HUES64 (cell line): ENCODE results near the gene GRHPR.
"Not testable (repeated sequence)": the region's sequence is repeated elsewhere in the genome, so short reads cannot be mapped to it uniquely, and the experiment has no call there.

Experiments used
- H3K27ac ChIP-seq: 2 replicates; pipeline ENCODE4 v1.7.0; 2013; ENCODE audit warnings: low read depth, low read length, inconsistent platforms
- H3K27me3 ChIP-seq: 2 replicates; pipeline ENCODE4 v1.6.1; 2013; ENCODE audit warnings: mild to moderate bottlenecking, low read length; ENCODE audit not compliant: insufficient read depth
- H3K36me3 ChIP-seq: 2 replicates; pipeline ENCODE4 v1.6.1; 2013; ENCODE audit warnings: mild to moderate bottlenecking, low read length; ENCODE audit not compliant: insufficient read depth
- H3K4me1 ChIP-seq: 2 replicates; pipeline ENCODE4 v1.6.1; 2013; ENCODE audit warnings: mild to moderate bottlenecking, low read length, moderate library complexity; ENCODE audit not compliant: insufficient read depth
- H3K4me3 ChIP-seq: 2 replicates; pipeline ENCODE4 v1.5.1; 2013; ENCODE audit warnings: mild to moderate bottlenecking, low read length, moderate library complexity
- H3K9ac ChIP-seq: 2 replicates; pipeline ENCODE4 v1.6.1; 2013; ENCODE audit warnings: mild to moderate bottlenecking, low read depth, low read length
- H3K9me3 ChIP-seq: 2 replicates; pipeline ENCODE4 v1.6.1; 2013; ENCODE audit warnings: low read depth, low read length; ENCODE audit not compliant: insufficient read depth
- WGBS: fragments of 150-250, 120-280 bp; methylation state at CpG from one replicate; pipeline ENCODE4 v1.1.7; 2013; ENCODE audit warnings: missing lambda C conversion rate; 5-methylcytosine and 5-hydroxymethylcytosine counted together

Gene GRHPR

GRCh38 chr9:37452611-37453010 lies 30.1 kb downstream of the GRHPR start:
- no peaks in the 10 kb centered on the region for H3K27me3 ChIP-seq
- H3K4me1 ChIP-seq, result peaks cover 15% of the 10 kb centered on the region; the same call in 1 of the 2 replicates
- H3K9me3 ChIP-seq, result no peaks in the 10 kb centered on the region
- H3K27ac ChIP-seq, result no peak overlapping the region
- WGBS, result 86% methylated on average over 1 of the region's 1 CpG
- H3K4me3 ChIP-seq, result no peak overlapping the region
- H3K9ac ChIP-seq, result no peak overlapping the region
- peaks cover 7% of the 10 kb centered on the region for H3K36me3 ChIP-seq

GRCh38 chr9:37453827-37454226 lies 31.3 kb downstream of the GRHPR start:
- Histone ChIP-seq H3K4me3 (no peak overlapping the region), H3K27me3 (no peaks in the 10 kb centered on the region), H3K4me1 (peaks cover 15% of the 10 kb centered on the region; the same call in 1 of the 2 replicates), H3K36me3 (peaks cover 8% of the 10 kb centered on the region), H3K9me3 (no peaks in the 10 kb centered on the region), H3K27ac (no peak overlapping the region), H3K9ac (no peak overlapping the region)
- WGBS, result 100% methylated on average over 1 of the region's 1 CpG

- H3K36me3 ChIP-seq, result peaks cover 8% of the 10 kb centered on the region
- no peak overlapping the region for H3K27ac ChIP-seq
- H3K4me1 ChIP-seq, result peaks cover 15% of the 10 kb centered on the region; the same call in 1 of the 2 replicates
- no peak overlapping the region for H3K9ac ChIP-seq
- no peak overlapping the region for H3K4me3 ChIP-seq
- H3K27me3 ChIP-seq, result no peaks in the 10 kb centered on the region
- no peaks in the 10 kb centered on the region for H3K9me3 ChIP-seq
Observed at GRCh38 chr9:37454238-37454637, 31.7 kb downstream of the GRHPR start.

- no peak overlapping the region for H3K9ac ChIP-seq
- H3K27ac ChIP-seq, result no peak overlapping the region
- WGBS, result 75% methylated on average over 7 of the region's 7 CpGs
Observed at GRCh38 chr9:37455884-37456647, 33.6 kb downstream of the GRHPR start.

GRCh38 chr9:37456817-37457216 lies 34.3 kb downstream of the GRHPR start:
- Histone ChIP-seq H3K36me3 (peaks cover 4% of the 10 kb centered on the region; the same call in 1 of the 2 replicates), H3K4me3 (no peak overlapping the region), H3K9ac (no peak overlapping the region), H3K4me1 (peaks cover 8% of the 10 kb centered on the region; the same call in 1 of the 2 replicates), H3K27me3 (no peaks in the 10 kb centered on the region), H3K9me3 (no peaks in the 10 kb centered on the region), H3K27ac (no peak overlapping the region)
- WGBS, result no CpG with 5 or more reads among the region's 1 CpG

More at GRCh38 chr9:37455884-37456647, 33.6 kb downstream of the GRHPR start:
- H3K36me3 ChIP-seq, result peaks cover 4% of the 10 kb centered on the region; the same call in 1 of the 2 replicates
- no peaks in the 10 kb centered on the region for H3K27me3 ChIP-seq
- H3K4me1 ChIP-seq, result peaks cover 8% of the 10 kb centered on the region; the same call in 1 of the 2 replicates
- H3K9me3 ChIP-seq, result no peaks in the 10 kb centered on the region
- no peak overlapping the region for H3K4me3 ChIP-seq

GRCh38 chr9:37464006-37464405 lies 41.5 kb downstream of the GRHPR start:
- Histone ChIP-seq H3K9ac (peak overlapping the region; percentile 91), H3K4me3 (peak overlapping the region; percentile 86), H3K27me3 (no peaks in the 10 kb centered on the region), H3K9me3 (no peaks in the 10 kb centered on the region), H3K36me3 (peaks cover under 1% of the 10 kb centered on the region; the same call in 1 of the 2 replicates), H3K27ac (peak overlapping the region; percentile 99), H3K4me1 (peaks cover 18% of the 10 kb centered on the region)
- WGBS, result 35% methylated on average over 2 of the region's 3 CpGs

- Histone ChIP-seq H3K4me1 (peaks cover 18% of the 10 kb centered on the region), H3K27me3 (no peaks in the 10 kb centered on the region), H3K9me3 (no peaks in the 10 kb centered on the region), H3K9ac (peak overlapping the region; percentile 91), H3K36me3 (no peaks in the 10 kb centered on the region), H3K4me3 (peak overlapping the region; percentile 86), H3K27ac (peak overlapping the region; percentile 99)
- under 1% methylated on average over 47 of the region's 47 CpGs for WGBS
Observed at GRCh38 chr9:37464426-37465248, 42.1 kb downstream of the GRHPR start.

GRCh38 chr9:37465249-37466036 lies 42.9 kb downstream of the GRHPR start, which contains the start of gene ZBTB5:
ZBTB5 (minus strand) TSS chr9:37465450; CDS start chr9:37442551, 22,899 bp downstream.
- H3K4me1 ChIP-seq, result peaks cover 18% of the 10 kb centered on the region
- WGBS, result 0% methylated on average over 46 of the region's 52 CpGs
- H3K36me3 ChIP-seq, result no peaks in the 10 kb centered on the region
- peak within 1 kb of the TSS; percentile 99 for H3K27ac ChIP-seq
- H3K9me3 ChIP-seq, result no peaks in the 10 kb centered on the region
- peak within 1 kb of the TSS; percentile 97 for H3K9ac ChIP-seq
- no peaks in the 10 kb centered on the region for H3K27me3 ChIP-seq
- peak within 1 kb of the TSS; percentile 86 for H3K4me3 ChIP-seq

GRCh38 chr9:37466037-37466709 lies 43.7 kb downstream of the GRHPR start:
- peaks cover 22% of the 10 kb centered on the region for H3K4me1 ChIP-seq
- peak overlapping the region; percentile 86 for H3K4me3 ChIP-seq
- H3K27me3 ChIP-seq, result no peaks in the 10 kb centered on the region
- WGBS, result under 1% methylated on average over 47 of the region's 47 CpGs
- no peaks in the 10 kb centered on the region for H3K36me3 ChIP-seq
- no peaks in the 10 kb centered on the region for H3K9me3 ChIP-seq
- H3K27ac ChIP-seq, result peak overlapping the region; percentile 99
- H3K9ac ChIP-seq, result peak overlapping the region; percentile 97

GRCh38 chr9:37467530-37467929 lies 45.0 kb downstream of the GRHPR start:
- not testable (repeated sequence) for H3K27ac ChIP-seq, H3K4me3 ChIP-seq

More at GRCh38 chr9:37467530-37467929, 45.0 kb downstream of the GRHPR start:
- H3K4me1 ChIP-seq, result peaks cover 32% of the 10 kb centered on the region
- not testable (repeated sequence) for H3K36me3 ChIP-seq, H3K9me3 ChIP-seq, H3K9ac ChIP-seq, H3K27me3 ChIP-seq
- 94% methylated on average over 16 of the region's 17 CpGs for WGBS
